K562 treated with DMSO at 1 percent for 48 hours (cell line): ENCODE measurements around the gene NCMAP. TPM values are rescaled to one million over a fixed set of nuclear protein-coding genes. Genes with fewer than 3 reads are reported as not detected.

Experiments used
- total RNA-seq: library from RNA; unstranded; fragments of 300-600 nt; gene quantifications from 2 replicates; pipeline ENCODE4 v1.2.3, GENCODE V29; 2022; ENCODE audit warnings: low replicate concordance; ENCODE audit errors: extremely low read depth

Gene NCMAP
- total RNA-seq, result not detected in 2 replicates

DNA sequence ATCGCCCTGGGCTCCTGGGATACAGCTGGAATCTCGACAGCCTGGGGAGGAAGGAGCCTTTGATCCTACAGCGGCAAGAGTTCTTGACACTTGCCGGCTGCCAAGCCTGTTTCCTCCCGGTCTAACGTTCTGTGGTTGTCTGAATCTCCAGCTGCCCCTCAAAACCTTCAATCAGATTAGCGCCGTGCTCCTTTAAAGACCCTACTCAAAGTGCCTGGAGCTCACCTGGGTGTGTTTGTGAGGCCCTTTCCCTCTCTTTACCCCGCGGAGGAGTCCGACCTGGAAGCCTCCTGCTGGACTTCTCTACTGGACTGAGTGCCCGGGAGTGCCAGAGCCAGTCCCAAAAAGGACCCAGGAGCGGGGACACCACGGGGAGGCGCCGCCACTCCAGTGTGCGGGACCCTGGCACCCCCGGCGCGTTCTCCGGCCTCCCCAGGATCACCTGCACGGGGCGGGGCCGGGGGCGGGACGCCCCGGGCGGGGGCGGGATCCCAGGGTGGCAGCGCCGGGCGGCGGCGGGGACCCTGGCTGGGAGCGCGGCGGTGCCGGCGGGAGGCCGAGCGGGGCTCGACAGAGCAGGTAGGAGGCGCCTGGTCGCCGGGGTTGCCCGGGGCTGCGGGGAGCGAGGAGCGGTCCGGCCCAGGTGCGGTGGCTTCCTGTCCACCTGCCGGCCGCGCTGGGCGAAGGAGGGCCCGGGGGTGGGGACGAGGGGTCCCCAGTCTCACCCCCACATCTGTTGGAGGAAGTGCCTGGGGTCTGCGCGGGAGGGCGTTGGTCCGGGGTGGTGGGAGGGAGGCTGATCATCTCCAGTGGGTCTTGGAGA lies at the start of gene NCMAP:
NCMAP (plus strand) TSS at position 497 of the 823 bp plus-strand sequence. CDS start 39,344 bp downstream, outside the sequence.

DNA sequence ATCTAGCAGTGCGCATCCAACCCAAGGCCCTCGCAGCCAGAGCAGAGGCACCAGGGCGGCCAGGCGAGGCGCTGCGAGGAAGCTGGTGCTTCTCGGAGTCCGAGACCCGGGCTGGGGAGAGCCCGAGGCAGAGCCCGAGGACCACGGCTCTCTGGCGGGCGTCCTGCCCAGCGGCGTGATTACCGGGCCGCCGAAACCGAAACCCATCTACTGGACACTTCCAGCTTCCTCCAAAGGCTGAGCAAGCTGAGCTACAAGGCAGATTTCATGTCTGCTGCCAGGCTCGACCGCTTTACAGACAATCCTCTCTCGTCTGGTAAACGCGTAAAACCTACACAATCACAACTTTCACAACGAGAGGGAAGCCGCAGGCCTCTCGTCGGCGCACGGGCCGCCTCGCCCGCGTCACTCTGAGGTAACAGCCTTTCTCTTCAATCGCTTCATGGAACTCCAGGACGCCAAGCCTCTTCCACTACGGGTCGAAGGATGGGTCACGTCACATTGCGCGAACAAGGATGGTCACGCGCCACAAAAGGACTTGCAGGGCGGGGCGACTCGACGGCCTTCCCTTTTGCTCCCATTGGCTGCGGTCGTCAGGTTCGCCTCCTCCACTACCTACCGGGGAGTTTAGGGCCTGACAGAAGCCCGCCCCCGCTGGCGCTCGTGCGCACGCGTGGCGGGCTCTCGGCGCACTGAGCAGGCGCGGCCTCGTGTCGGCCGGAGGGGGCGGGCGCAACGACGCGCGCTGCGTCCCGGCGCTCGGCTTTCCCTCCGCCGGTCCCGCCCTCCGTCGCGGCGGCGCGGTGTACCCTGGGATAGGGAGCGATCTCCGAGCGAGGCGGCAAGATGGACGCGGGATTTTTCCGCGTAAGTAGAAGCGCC lies 86.8 kb downstream of the NCMAP start, which contains the start of gene SRRM1:
SRRM1 (plus strand) TSS at position 822 of the 882 bp plus-strand sequence; CDS start at position 847, 25 bp downstream.

Other genes with a start within 250 kb of the NCMAP start
- gene GRHL3, start 236.7 kb upstream of the NCMAP start, total RNA-seq, result not detected in 2 replicates
- gene STPG1, start 142.3 kb upstream of the NCMAP start, total RNA-seq, result not detected in 2 replicates
- gene NIPAL3, start 140.3 kb upstream of the NCMAP start, total RNA-seq, result not detected in 2 replicates
- not detected in 2 replicates for gene RCAN3, start 53.3 kb upstream of the NCMAP start, total RNA-seq
- not detected in 2 replicates for gene SRRM1, start 87.2 kb downstream of the NCMAP start, total RNA-seq
- not detected in 2 replicates for gene CLIC4, start 189.4 kb downstream of the NCMAP start, total RNA-seq